GM18907 (cell line): ENCODE data around the gene COX19.
"Not testable (repeated sequence)": the region's sequence is repeated elsewhere in the genome, so short reads cannot be mapped to it uniquely, and the experiment has no call there.

Source experiments
- ATAC-seq: cut with Tn5 transposase; IDR thresholded peaks from one replicate; pipeline ENCODE4 v1.9.1; 2021; ENCODE audit warnings: mild to moderate bottlenecking, moderate library complexity; ENCODE audit not compliant: unreplicated experiment

The COX19 gene

GRCh38 chr7:1011297-1012003, 36.1 kb upstream of the COX19 start:
- no peak for ATAC-seq

GRCh38 chr7:1010226-1010625, 34.9 kb upstream of the COX19 start:
- no peak for ATAC-seq

GRCh38 chr7:1009747-1010146, 34.4 kb upstream of the COX19 start:
- ATAC-seq: no peak

- no peak for ATAC-seq
These were observed 33.5 kb upstream of the COX19 start for GRCh38 chr7:1008733-1009363.

- no peak for ATAC-seq
These were observed 32.6 kb upstream of the COX19 start for GRCh38 chr7:1007901-1008300.

GRCh38 chr7:1005303-1005702, 30.0 kb upstream of the COX19 start:
- ATAC-seq: no peak

GRCh38 chr7:1004018-1004852, 28.9 kb upstream of the COX19 start:
- ATAC-seq: no peak

- not testable (repeated sequence) for ATAC-seq
These were observed 27.1 kb upstream of the COX19 start for GRCh38 chr7:1002445-1002844.

GRCh38 chr7:1002026-1002425, 26.7 kb upstream of the COX19 start:
- ATAC-seq: not testable (repeated sequence)

GRCh38 chr7:1001069-1001770, 25.9 kb upstream of the COX19 start:
- not testable (repeated sequence) for ATAC-seq

- ATAC-seq: no peak
These were observed 24.9 kb upstream of the COX19 start for GRCh38 chr7:999941-1000935.

GRCh38 chr7:999149-999879, 24.0 kb upstream of the COX19 start:
- no peak for ATAC-seq

GRCh38 chr7:997404-998395, 22.4 kb upstream of the COX19 start:
- ATAC-seq: no peak

GRCh38 chr7:996079-996872, 20.9 kb upstream of the COX19 start:
- no peak for ATAC-seq

GRCh38 chr7:995571-995970, 20.2 kb upstream of the COX19 start:
- no peak for ATAC-seq

- ATAC-seq: no peak
These were observed 19.4 kb upstream of the COX19 start for GRCh38 chr7:994592-995308.
